Pancreas (tissue), 10 donors: Measurements from ENCODE around the gene PEX14. TPM values are rescaled to one million over a fixed set of nuclear protein-coding genes. Genes with fewer than 3 reads are reported as not detected.

Source experiments
- ATAC-seq, 4 donors: fragments of 200-7000 bp; cut with Tn5 transposase; one replicate each; pipeline versions ENCODE4 v1.8.0 to v1.9.1; 2020; ENCODE audit warnings: mild to moderate bottlenecking in 4 of 4, moderate library complexity in 4 of 4
- DNase-seq, 6 donors: peaks; one replicate each; pipeline ENCODE4 v3.0.0-alpha.2; 2020
- FAIRE-seq: peaks from 2 replicates; lab custom pipeline; 2012; peaks lifted over from hg19 to GRCh38; lab: Jason Lieb, UNC
- H3K27ac ChIP-seq, 4 donors: fragments of 200-600 bp; sonication (generic); 1 replicate in 3 of 4; 2 replicates in 1 of 4; pipeline versions ENCODE4 v1.5.0 to v1.8.0; 2020
- H3K27me3 ChIP-seq, 4 donors: fragments of 200-600 bp; one replicate each; pipeline ENCODE4 v1.8.0; 2021
- H3K36me3 ChIP-seq, 3 donors: fragments of 200-600 bp; sonication (generic) in 1 of 3; one replicate each; pipeline versions ENCODE4 v1.5.0 to v1.8.0; 2020 to 2021
- H3K4me1 ChIP-seq, 3 donors: fragments of 200-600 bp; one replicate each; pipeline ENCODE4 v1.8.0; 2021
- H3K4me3 ChIP-seq, 4 donors: fragments of 200-600 bp; sonication (generic) in 2 of 4; one replicate each; pipeline versions ENCODE4 v1.5.0 to v1.8.0; 2020 to 2021
- H3K9me3 ChIP-seq, 4 donors: fragments of 200-600 bp; one replicate each; pipeline ENCODE4 v1.8.0; 2021
- CTCF ChIP-seq, 4 donors: fragments of 200-600 bp; sonication (generic) in 3 of 4; IDR thresholded peaks; one replicate each; pipeline versions ENCODE4 v1.5.0 to v1.8.0; 2021; ENCODE audit warnings: antibody characterized with exemption in 4 of 4
- WGBS, 2 donors: extraction: QIAGEN DNeasy Blood & Tissue Kit; methylation state at CpG; one replicate each; pipeline ENCODE4 v1.1.7; 2013; 5-methylcytosine and 5-hydroxymethylcytosine counted together
- intact Hi-C, 3 donors: fragments of 100-400 bp; cut with DNase I; formaldehyde crosslinking; loops; one replicate each; pipeline versions ENCODE4 v1.11.1 to v1.14.2; 2022
- polyA plus RNA-seq, 2 donors: library from polyadenylated mRNA; stranded (reverse); fragments of 200-250 nt; gene quantifications; one replicate each; pipeline ENCODE4 v1.2.3, GENCODE V29; 2013
- total RNA-seq, 6 donors: library from RNA; stranded (reverse); fragmentation: NEBNext Ultra II Directional in 4 of 6; extraction: Animal tissue kit (Norgen Biotek cat#: 25700) in 4 of 6; gene quantifications; one replicate each; pipeline versions ENCODE4 v1.2.1 to v1.2.4, GENCODE V29; 2021 to 2023
- donor health status: healthy with polysubstance abuse.
- donor health status: DM: no; HTN: no; CAD: no; lungs with moderate emphysema.
- donor health status: DM: no; HTN: no; CAD: no.
- donor health status: control.
- donor health status: control.
- donor health status: Bipolar disorder and iron deficiency.
- donor health status: DM: yes; HTN: yes; CAD: no.
- donor health status: DM: no; HTN: no; CAD: no.
- donor health status: DM: no; HTN: no; CAD: no.
- donor health status: DM: yes; HTN: yes; CAD: no.

Gene PEX14
- total and polyA plus RNA-seq, 8 donors, result 6.0 to 12.8 (median 8.2) TPM

- intact Hi-C loops, result loop anchor here in 1 of 3 donors (10.0 kb wide), 2 partner anchors 169 to 279 kb away; partner anchors contain the start of gene CASZ1
- H3K27ac ChIP-seq, result no peak overlapping the region
- DNase-seq, result no peak
These were observed 41.4 kb downstream of the PEX14 start for GRCh38 chr1:10515976-10516750.

GRCh38 chr1:10516925-10517676, 42.4 kb downstream of the PEX14 start:
- 51 to 52% methylated on average over 8 of the region's 8 CpGs for WGBS, 2 donors
- no peak for FAIRE-seq
- H3K4me1 ChIP-seq, result peaks cover 0 to 16% (median 7%) of the 10 kb centered on the region in 3 donors

More at GRCh38 chr1:10515976-10516750, 41.4 kb downstream of the PEX14 start:
- Histone ChIP-seq H3K4me1 (peaks cover 0 to 15% (median 7%) of the 10 kb centered on the region in 3 donors), H3K27me3 (no peaks in the 10 kb centered on the region), H3K9me3 (no peaks in the 10 kb centered on the region), H3K36me3 (no peaks in the 10 kb centered on the region), H3K4me3 (no peak overlapping the region)
- peak in 2 of 4 donors; percentile 27 to 39 for ATAC-seq
- TF ChIP-seq CTCF (IDR thresholded peaks at IDR 0.05), result no peak
- no peak for FAIRE-seq
- WGBS, 2 donors, result 32 to 40% methylated on average over 6 of the region's 6 CpGs

GRCh38 chr1:10517677-10517982, 42.9 kb downstream of the PEX14 start:
- ATAC-seq, result no peak
- DNase-seq, result no peak
- 80 to 89% methylated on average over 2 of the region's 2 CpGs for WGBS, 2 donors
- Histone ChIP-seq H3K27ac (no peak overlapping the region), H3K36me3 (no peaks in the 10 kb centered on the region), H3K4me3 (no peak overlapping the region), H3K27me3 (no peaks in the 10 kb centered on the region), H3K4me1 (peaks cover under 1 to 22% (median 11%) of the 10 kb centered on the region in 3 donors), H3K9me3 (no peaks in the 10 kb centered on the region)
- FAIRE-seq, result no peak
- TF ChIP-seq CTCF (IDR thresholded peaks at IDR 0.05), result no peak
- intact Hi-C loops, result loop anchor here in 1 of 3 donors (10.0 kb wide), 2 partner anchors 167 to 277 kb away; partner anchors contain the start of gene CASZ1

More at GRCh38 chr1:10516925-10517676, 42.4 kb downstream of the PEX14 start:
- Histone ChIP-seq H3K27ac (no peak overlapping the region), H3K4me3 (no peak overlapping the region), H3K9me3 (no peaks in the 10 kb centered on the region), H3K36me3 (no peaks in the 10 kb centered on the region), H3K27me3 (no peaks in the 10 kb centered on the region)
- ATAC-seq (peak in 2 of 4 donors; percentile 7 to 13), DNase-seq (no peak)
- no peak for TF ChIP-seq CTCF (IDR thresholded peaks at IDR 0.05)
- intact Hi-C loops, result loop anchor here in 1 of 3 donors (10.0 kb wide), 2 partner anchors 168 to 278 kb away; partner anchors contain the start of gene CASZ1

GRCh38 chr1:10519016-10519417, 44.3 kb downstream of the PEX14 start:
- H3K27me3 ChIP-seq, result no peaks in the 10 kb centered on the region
- no peaks in the 10 kb centered on the region for H3K36me3 ChIP-seq
- DNase-seq (no peak), ATAC-seq (peak in 3 of 4 donors; percentile 53 to 71 (median 71)), FAIRE-seq (no peak)
- no peak overlapping the region for H3K27ac ChIP-seq
- no peaks in the 10 kb centered on the region for H3K9me3 ChIP-seq
- H3K4me3 ChIP-seq, result no peak overlapping the region
- WGBS, 2 donors, result 58 to 60% methylated on average over 7 of the region's 7 CpGs
- intact Hi-C loops, result loop anchor here in 1 of 3 donors (10.0 kb wide), 2 partner anchors 166 to 276 kb away; partner anchors contain the start of gene CASZ1
- no peak for TF ChIP-seq CTCF (IDR thresholded peaks at IDR 0.05)
- H3K4me1 ChIP-seq, result peaks cover 7 to 31% (median 24%) of the 10 kb centered on the region in 3 donors
